ENCODE measurements around the gene PALMD. TPM values are rescaled to one million over a fixed set of nuclear protein-coding genes. Genes with fewer than 3 reads are reported as not detected.

The PALMD gene
- total and polyA plus RNA-seq, 2 of the 8 experiments (the other 6 are each of a cell fraction or from before 2014, with no cell fraction given), result not detected

DNA sequence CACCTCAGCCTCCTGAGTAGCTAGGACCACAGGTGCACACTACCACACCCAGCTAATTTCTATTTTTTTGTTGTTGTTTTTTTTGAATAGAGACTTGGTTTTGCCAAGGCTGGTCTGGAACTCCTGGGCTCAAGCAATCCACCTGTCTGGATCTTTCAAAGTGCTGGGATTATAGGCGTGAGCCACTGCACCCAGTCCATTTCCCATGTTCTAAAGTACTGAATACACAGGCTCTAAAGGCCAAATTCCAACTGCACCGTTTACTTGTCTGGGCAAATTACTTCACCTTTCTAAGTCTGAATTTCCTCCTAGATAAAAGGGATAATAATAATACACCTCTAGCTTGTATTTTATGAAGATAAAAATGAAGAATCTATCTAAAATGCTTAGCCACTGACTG lies 80.9 kb downstream of the PALMD start (continued):
- TF ChIP-seq CTBP2 (IDR thresholded peaks at IDR 0.05; ENCODE audit: borderline replicate concordance, insufficient read depth, insufficient read length, low read length) (no peak), GABPA (IDR thresholded peaks at IDR 0.05; ENCODE audit: borderline replicate concordance, insufficient read depth, low read length) (no peak), TAF7 (optimal IDR thresholded peaks at IDR 0.05; ENCODE audit: borderline replicate concordance, low read depth, low read length) (no peak), ZNF274 (IDR thresholded peaks at IDR 0.05; ENCODE audit: borderline replicate concordance, extremely low read depth, low read length) (no peak), CBX8 (IDR thresholded peaks at IDR 0.05; ENCODE audit: borderline replicate concordance, low read depth, low read length) (no peak)
- TF ChIP-seq, protein P1, sequence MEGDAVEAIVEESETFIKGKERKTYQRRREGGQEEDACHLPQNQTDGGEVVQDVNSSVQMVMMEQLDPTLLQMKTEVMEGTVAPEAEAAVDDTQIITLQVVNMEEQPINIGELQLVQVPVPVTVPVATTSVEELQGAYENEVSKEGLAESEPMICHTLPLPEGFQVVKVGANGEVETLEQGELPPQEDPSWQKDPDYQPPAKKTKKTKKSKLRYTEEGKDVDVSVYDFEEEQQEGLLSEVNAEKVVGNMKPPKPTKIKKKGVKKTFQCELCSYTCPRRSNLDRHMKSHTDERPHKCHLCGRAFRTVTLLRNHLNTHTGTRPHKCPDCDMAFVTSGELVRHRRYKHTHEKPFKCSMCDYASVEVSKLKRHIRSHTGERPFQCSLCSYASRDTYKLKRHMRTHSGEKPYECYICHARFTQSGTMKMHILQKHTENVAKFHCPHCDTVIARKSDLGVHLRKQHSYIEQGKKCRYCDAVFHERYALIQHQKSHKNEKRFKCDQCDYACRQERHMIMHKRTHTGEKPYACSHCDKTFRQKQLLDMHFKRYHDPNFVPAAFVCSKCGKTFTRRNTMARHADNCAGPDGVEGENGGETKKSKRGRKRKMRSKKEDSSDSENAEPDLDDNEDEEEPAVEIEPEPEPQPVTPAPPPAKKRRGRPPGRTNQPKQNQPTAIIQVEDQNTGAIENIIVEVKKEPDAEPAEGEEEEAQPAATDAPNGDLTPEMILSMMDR (IDR thresholded peaks at IDR 0.05; ENCODE audit: control extremely low read depth in 1 of 3, insufficient read depth in 1 of 3, low read depth in 1 of 3, low read length in 3 of 3), result no peak
